ENCODE measurements around the gene RPTOR. TPM values are rescaled to one million over a fixed set of nuclear protein-coding genes. Genes with fewer than 3 reads are reported as not detected.

RPTOR gene
- polyA plus RNA-seq, 1 donor (not counting 4 experiments of a cell fraction or from before 2014, with no cell fraction given): 4.0 TPM

DNA sequence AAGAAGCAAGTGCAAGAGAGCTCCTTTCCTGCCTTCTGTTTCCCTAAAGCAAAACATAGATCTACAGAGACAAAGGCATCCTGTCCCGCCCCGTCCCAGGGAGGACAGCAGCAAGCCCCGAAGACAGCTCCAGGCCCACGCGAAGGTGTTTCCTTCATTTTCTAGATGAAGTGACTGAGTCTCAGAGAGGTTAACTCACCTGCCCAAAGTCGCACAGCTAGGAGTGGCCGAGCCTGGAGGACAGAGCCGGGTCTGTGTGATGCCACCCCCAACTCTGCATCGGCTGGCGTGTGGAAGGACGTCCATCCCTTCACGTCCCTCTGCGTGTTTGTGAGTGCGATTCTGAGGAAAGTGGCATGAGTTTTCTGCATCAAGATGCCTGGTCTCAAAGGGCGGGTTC, 259.8 kb downstream of the RPTOR start:
- no peak overlapping the region for H3K4me3 ChIP-seq (ENCODE audit: control insufficient read depth in 2 of 3, extremely low read depth in 1 of 3, insufficient read depth in 2 of 3, low read depth in 1 of 3, low read length in 3 of 3)
- no peaks in the 10 kb centered on the region for H3K9me1 ChIP-seq (ENCODE audit: control insufficient read depth, extremely low read depth, insufficient read depth, low read length)
- no peaks in the 10 kb centered on the region for H3K4me1 ChIP-seq (ENCODE audit: control insufficient read depth, extremely low read depth, insufficient read depth, low read length)
- peaks cover 0 to 2% of the 10 kb centered on the region in 2 experiments for H3K36me3 ChIP-seq (ENCODE audit: control insufficient read depth in 2 of 2, extremely low read depth in 1 of 2, insufficient read depth in 2 of 2, low read length in 2 of 2)
- TF ChIP-seq EZH2 (IDR thresholded peaks at IDR 0.05; ENCODE audit: low read length) (no peak), CTCF (optimal IDR thresholded peaks at IDR 0.05 in 1 of 3, IDR thresholded peaks at IDR 0.05 in 1 of 3, conservative IDR thresholded peaks at IDR 0.05 in 1 of 3; ENCODE audit: extremely low read depth in 1 of 3, insufficient read depth in 2 of 3, low read length in 3 of 3) (no peak)
- no peaks in the 10 kb centered on the region for H3K79me2 ChIP-seq (ENCODE audit: control insufficient read depth, insufficient read depth, low read length)
- no peak overlapping the region for H3K27ac ChIP-seq (ENCODE audit: control insufficient read depth, insufficient read depth, low read length)
- no peaks in the 10 kb centered on the region for H4K20me1 ChIP-seq (ENCODE audit: control insufficient read depth, extremely low read depth, insufficient read depth, low read length)
- no peaks in the 10 kb centered on the region for H3K27me3 ChIP-seq (ENCODE audit: control insufficient read depth, extremely low read depth, insufficient read depth, low read length)
- FAIRE-seq (no peak), DNase-seq (ENCODE audit: low read depth, low spot score) (no peak)
- H2AFZ ChIP-seq (ENCODE audit: control insufficient read depth, low read length): no peak overlapping the region
- dilution Hi-C loops (cut with MboI; ENCODE audit: extremely low pct_ligation_motif_present, low sequenced_read_pairs): no loop called here
- H3K4me2 ChIP-seq (ENCODE audit: control insufficient read depth, extremely low read depth, insufficient read depth, low read depth, low read length): no peak overlapping the region
- no peak overlapping the region for H3K9ac ChIP-seq (ENCODE audit: control insufficient read depth, extremely low read depth, insufficient read depth, low read length)
- peaks cover 2% of the 10 kb centered on the region for H3K9me3 ChIP-seq (ENCODE audit: control insufficient read depth, low read depth, low read length)

- H3K9ac ChIP-seq (ENCODE audit: control insufficient read depth, extremely low read depth, insufficient read depth, low read length): no peak overlapping the region
- H3K4me3 ChIP-seq (ENCODE audit: control insufficient read depth in 2 of 3, extremely low read depth in 1 of 3, insufficient read depth in 2 of 3, low read depth in 1 of 3, low read length in 3 of 3): no peak overlapping the region
- TF ChIP-seq EZH2 (IDR thresholded peaks at IDR 0.05; ENCODE audit: low read length) (no peak), CTCF (optimal IDR thresholded peaks at IDR 0.05 in 1 of 3, IDR thresholded peaks at IDR 0.05 in 1 of 3, conservative IDR thresholded peaks at IDR 0.05 in 1 of 3; ENCODE audit: extremely low read depth in 1 of 3, insufficient read depth in 2 of 3, low read length in 3 of 3) (no peak)
- no peak overlapping the region for H2AFZ ChIP-seq (ENCODE audit: control insufficient read depth, low read length)
- H3K4me1 ChIP-seq (ENCODE audit: control insufficient read depth, extremely low read depth, insufficient read depth, low read length): no peaks in the 10 kb centered on the region
- no peaks in the 10 kb centered on the region for H3K27me3 ChIP-seq (ENCODE audit: control insufficient read depth, extremely low read depth, insufficient read depth, low read length)
- no peak for DNase-seq (ENCODE audit: low read depth, low spot score)
- H3K9me1 ChIP-seq (ENCODE audit: control insufficient read depth, extremely low read depth, insufficient read depth, low read length): no peaks in the 10 kb centered on the region
- H3K4me2 ChIP-seq (ENCODE audit: control insufficient read depth, extremely low read depth, insufficient read depth, low read depth, low read length): no peak overlapping the region
- FAIRE-seq: no peak
- H3K79me2 ChIP-seq (ENCODE audit: control insufficient read depth, insufficient read depth, low read length): no peaks in the 10 kb centered on the region
- H3K27ac ChIP-seq (ENCODE audit: control insufficient read depth, insufficient read depth, low read length): no peak overlapping the region
- H3K9me3 ChIP-seq (ENCODE audit: control insufficient read depth, low read depth, low read length): peaks cover 2% of the 10 kb centered on the region
- H3K36me3 ChIP-seq (ENCODE audit: control insufficient read depth in 2 of 2, extremely low read depth in 1 of 2, insufficient read depth in 2 of 2, low read length in 2 of 2): no peaks in the 10 kb centered on the region
- no peaks in the 10 kb centered on the region for H4K20me1 ChIP-seq (ENCODE audit: control insufficient read depth, extremely low read depth, insufficient read depth, low read length)
- dilution Hi-C loops (cut with MboI; ENCODE audit: extremely low pct_ligation_motif_present, low sequenced_read_pairs): no loop called here
These were observed 260.6 kb downstream of the RPTOR start for GRCh38 chr17:80805032-80805751.

Measured in keratinocyte (primary cell).